Medulla oblongata (tissue), 1 donor: ENCODE measurements around the gene DHH.
A peak's percentile ranks its signal among the peaks of the same experiment; 100 is the strongest.

Experiments used
- DNase-seq: peaks from one replicate; pipeline ENCODE4 v3.0.0-alpha.2; 2015; ENCODE audit errors: extremely low spot score

DHH gene

DNA sequence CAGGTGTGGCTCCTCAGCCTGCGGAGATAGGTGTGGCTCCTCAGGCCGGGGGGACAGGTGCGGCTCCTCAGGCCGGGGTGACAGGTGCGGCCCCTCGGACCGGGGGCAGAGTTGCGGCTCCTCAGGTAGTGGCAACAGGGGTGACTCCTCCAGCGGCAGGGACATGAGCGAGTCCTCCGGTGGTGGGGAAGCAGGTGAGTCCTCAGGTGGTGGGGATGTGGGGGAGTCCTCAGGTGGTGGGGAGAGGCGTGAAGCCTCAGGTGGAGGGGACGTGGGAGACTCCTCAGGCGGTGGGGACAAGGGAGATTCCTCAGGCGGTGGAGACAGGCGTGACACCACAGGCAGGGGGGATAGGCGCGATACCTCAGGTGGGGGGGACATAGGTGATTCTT lies 43.2 kb downstream of the DHH start:
- no peak for DNase-seq

DNA sequence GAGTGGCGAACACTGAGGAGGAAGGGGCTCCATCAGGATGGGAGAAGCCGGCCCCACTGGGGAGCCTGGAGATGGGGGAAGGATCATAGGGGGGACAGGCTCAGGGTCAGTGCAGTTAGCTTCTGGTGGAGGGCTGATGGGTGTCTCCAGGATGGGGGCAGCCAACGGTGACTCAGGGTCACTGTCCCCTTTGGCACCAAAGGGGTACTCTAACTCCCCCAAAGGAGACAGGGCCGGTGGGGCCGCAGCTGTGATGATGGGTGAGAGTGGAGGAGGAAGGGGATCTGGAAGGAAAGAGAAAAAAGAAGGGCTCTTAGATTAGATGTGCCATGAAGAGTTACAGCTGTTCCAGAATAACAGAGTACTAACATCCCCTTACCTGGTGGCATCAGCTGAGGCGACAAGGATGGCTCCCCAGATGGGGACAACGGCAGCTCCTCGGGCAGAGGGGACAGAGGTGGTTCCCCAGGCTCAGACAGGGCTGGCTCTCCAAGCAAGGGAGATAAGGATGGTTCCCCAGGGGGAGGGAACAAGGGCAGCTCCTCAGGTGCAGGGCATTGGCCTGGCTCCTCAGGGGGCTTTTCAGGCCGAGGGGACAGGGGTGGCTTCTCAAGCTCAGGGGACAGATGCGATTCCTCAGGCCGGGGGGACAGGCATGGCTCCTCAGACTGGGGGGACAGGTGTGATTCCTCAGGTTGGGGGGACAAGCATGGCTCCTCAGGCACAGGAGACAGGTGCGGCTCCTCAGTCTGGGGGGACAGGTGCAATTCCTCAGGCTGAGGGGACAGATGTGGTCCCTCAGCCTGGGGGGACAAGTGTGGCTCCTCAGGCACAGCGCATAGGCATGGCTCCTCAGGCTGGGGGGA lies 43.9 kb downstream of the DHH start:
- DNase-seq: no peak

GRCh38 chr12:49049566-49050224 lies 44.9 kb downstream of the DHH start:
- DNase-seq: no peak

DNA sequence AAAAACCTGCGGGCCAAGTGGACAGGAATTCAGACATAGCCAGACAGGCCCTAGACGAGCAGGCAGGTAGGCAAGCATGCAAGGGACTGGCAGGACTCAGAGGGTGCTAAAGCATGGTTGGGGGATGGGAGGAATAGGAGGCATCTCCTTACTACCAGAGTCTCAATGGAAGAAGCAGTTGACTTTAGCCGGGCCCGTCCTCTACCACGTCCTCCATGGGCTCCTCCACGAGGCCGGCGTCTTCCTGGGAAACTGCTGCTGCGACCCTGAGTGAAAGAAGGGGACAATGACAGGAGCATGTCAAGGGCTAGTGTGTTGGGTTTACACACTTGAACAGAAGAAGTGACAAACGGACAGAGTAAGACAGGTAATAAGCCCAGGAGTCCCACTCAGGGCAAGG lies 45.6 kb downstream of the DHH start:
- no peak for DNase-seq

GRCh38 chr12:49046129-49046895 lies 48.3 kb downstream of the DHH start:
- DNase-seq: no peak

- DNase-seq: no peak
Observed at GRCh38 chr12:49044660-49045059, 49.9 kb downstream of the DHH start.

- DNase-seq: peak; percentile 57
Observed at GRCh38 chr12:49043856-49044258, 50.7 kb downstream of the DHH start.

GRCh38 chr12:49043241-49043640 lies 51.4 kb downstream of the DHH start:
- DNase-seq: no peak

DNA sequence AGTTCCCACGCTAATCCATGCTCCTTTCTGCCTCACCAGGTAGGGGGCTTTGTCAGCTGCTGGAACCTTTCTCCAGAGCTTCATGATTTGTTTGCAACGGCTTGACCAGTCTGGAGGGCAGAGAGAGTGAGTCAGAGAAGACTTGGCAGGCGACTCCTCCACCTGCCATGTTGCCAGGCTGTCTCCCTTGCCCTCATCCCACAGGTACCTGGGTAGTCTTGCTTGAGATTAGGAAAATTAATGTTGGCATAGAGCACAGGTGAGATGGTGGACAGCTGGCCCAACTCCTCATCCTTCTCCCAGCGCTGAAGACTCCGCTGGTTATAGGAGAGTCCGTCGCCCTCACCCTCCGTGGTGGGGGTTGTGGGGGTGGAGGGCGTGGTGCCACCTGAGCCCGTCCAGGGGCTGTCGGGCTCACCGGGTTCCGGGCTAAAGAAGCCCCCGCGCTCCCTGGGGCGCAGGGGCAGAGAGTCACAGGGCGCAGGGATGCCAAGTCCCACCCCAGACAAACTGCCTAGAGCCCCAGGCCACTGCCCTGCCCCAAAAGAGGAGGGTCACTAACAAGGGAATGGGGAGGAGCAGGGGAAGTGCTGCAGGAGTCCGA lies 52.6 kb downstream of the DHH start:
- DNase-seq: no peak

DNA sequence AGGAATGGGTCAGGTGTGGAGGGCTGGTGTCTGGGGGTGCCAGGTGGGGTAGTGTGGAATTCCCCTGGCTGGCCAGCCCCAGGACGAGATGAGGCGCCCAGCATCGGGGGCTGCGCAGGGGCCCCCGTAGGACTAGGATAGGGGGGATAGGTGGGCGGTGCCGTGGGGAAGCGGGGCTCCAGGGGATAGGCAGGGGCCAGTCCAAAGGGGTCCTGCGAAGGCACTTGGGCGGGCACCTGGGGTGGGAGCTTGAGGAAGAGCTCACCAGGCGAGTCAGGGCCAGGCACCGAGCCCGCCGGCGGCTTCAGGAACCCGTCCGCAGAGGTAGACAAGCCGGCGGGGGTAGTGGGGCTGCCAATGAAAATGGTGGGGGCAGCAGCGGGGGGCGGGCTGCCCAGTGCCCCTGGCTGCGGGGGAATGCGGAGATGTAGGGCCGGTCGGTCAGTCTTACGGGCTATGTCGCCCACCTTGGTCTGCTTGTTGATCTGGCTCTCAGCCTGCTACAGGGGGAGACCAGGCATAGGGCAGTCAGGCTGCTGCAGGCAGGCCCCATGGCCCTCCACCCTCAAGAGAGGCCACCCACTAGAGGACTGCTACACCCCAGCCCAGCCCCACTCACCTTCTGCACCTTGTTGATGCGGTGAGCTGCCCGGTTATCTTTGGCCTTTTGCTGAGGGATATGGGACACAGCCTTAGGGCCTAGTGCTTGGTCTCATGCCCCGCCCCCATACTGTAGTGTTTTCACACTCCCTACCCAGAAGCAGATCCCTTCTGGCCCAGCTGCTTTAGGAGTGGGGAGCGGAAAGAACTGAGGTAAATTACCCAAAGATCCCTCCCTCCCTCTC lies 53.3 kb downstream of the DHH start:
- DNase-seq: no peak

GRCh38 chr12:49040364-49040855 lies 54.2 kb downstream of the DHH start:
- no peak for DNase-seq

GRCh38 chr12:49039421-49040363 lies 54.9 kb downstream of the DHH start:
- DNase-seq: no peak

- no peak for DNase-seq
Observed at GRCh38 chr12:49038291-49038955, 56.2 kb downstream of the DHH start.

DNA sequence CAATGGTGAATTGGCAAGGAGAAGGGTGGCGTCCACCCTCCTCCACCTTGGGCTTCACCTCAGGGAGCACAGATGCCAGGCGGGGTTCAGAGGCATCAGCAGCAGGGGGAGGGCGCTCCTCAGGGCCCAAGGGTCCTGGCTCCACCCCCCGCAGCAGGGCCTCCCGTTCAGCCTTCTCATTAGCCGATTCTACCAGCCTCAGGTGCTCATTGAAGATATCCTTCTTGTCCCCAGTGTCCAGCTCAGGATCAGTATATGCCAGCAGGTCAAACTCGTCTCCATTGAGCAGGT lies 56.7 kb downstream of the DHH start:
- DNase-seq: no peak

- DNase-seq: no peak
Observed at GRCh38 chr12:49037111-49037946, 57.3 kb downstream of the DHH start.
